AG08396 (cell line): Measurements from ENCODE around the gene CTU2.

Experiments
- DNase-seq: peaks from one replicate; pipeline ENCODE4 v3.0.0; 2012; ENCODE audit warnings: low spot score, mixed read lengths

CTU2 gene

DNA sequence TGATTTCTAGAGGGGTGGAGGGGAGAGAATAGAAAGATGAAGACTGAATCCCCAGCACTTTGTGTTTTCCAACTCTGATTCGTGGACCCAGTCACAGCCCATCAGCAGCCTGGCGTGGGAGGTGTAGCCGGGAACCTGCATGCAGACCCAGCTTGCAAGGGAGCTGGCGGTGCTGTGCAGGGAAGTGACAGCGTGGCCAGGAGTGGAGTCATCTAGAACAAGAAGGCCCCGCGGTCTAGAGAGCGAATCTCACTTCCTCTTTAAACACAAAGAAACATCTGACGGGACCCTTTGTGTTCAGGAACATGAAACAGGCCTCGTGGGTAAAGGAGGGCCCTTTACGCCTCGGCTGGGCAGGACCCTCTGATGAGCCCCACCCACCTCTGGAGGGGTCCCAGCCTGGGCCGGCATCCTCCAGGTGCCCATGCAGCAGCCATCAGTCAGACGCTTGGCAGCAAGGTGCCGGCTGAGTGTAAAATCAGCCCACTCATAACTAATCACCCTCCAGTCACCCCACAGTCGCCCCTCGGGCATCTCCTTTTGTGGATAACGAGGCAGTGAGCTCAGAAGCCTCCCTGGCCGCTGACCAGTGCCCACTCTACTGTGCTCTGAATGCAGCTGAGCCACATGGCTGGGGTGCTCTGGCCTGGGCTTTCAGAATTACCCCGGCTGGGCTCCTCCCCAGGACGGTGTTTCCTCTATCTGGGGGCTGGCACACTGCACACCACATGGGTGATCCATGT is 24.4 kb upstream of the CTU2 start:
- DNase-seq: no peak

DNA sequence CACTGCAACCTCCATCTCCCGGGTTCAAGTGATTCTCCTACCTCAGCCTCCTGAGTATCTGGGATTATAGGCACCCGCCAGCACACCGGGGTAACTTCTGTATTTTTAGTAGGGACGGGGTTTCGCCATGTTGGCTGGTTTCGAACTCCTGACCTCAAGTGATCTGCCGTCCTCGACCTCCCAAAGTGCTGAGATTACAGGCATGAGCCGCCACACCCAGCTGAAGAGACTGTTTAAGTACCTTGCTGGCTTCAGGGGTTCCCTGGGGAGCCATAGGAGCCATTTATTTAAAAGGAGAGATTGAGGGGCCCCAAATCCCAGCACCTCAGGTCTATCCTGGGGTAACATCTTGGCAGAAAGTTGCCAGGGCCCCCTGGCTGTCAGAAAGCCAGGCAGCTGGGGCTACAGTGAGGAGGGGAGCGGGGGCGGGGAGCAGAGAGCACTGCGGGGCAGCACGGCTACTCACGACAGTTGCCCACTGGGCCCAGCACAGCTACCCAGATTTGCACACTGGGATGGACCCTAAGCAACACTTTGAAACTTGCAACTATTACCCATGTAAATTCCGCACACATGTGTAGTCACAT is 21.6 kb upstream of the CTU2 start:
- no peak for DNase-seq

DNA sequence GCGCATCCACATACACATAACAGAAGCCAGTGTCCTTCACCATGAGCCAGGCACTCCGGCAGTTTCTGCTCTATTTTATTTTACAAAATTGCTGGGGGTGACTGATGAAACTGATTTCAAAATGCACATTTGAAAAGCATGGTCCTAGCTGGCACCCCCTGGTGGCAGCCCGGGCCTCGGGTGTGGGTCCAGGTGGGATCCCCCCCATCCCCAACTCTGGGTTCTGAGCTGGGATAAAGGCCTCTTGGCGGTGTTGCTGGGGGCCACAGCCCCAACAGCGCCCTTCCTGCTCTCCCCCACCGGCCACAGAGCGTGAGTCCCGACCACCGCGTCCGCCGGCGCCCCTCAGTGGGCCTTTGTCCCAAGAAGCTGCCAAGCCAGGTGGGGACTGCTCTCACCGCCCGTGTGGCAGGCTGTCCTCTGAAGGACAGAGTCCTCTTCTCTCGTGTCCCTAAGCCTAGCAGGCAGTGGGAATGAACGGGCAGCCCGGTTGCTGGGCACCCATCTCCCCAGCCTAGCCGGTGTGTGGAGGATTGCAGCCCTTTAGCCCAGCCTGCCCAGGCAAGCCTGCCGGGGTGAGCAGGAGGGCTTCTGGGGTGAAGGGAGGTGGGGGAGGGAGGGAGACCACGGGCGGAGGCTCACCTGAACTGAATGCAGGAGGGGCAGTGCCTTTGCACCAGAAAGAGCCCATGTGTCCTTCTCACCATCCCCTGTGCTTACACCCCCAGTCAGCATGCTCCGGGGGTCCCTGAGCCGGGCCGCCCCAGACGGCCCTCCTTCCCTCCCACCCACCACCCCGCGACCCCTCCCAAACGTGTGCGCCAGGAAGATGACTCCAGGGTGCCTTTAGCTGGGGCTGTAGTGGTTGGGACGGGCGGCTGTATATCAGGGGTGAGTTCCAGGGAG is 20.9 kb upstream of the CTU2 start:
- DNase-seq: peak; percentile 89

DNA sequence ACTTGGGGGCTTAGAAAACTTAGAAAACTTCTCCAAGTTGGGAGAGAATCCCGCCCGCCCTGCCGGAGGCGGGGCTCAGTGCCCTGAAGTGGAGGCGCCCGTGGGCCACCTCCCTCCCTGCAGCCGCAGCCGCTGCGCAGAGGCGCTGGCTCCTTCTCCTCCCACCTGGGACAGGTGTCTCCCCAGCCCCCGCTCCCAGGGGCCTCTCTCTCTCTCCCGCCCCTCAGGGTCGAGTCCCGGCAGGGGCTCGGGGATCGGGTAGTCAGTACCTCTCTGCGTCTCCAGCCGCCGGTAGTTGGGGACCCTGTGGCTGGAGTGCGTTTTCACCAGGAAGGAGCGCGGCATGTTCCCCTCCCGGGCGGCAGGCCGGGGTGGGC is 20.3 kb upstream of the CTU2 start:
- DNase-seq: peak; percentile 61

GRCh38 chr16:88686439-88687253 is 19.7 kb upstream of the CTU2 start, which contains the start of gene SNAI3:
TSS of gene SNAI3 (minus strand) at chr16:88686507. CDS start at chr16:88686406, 101 bp downstream.
- peak; percentile 87 for DNase-seq

DNA sequence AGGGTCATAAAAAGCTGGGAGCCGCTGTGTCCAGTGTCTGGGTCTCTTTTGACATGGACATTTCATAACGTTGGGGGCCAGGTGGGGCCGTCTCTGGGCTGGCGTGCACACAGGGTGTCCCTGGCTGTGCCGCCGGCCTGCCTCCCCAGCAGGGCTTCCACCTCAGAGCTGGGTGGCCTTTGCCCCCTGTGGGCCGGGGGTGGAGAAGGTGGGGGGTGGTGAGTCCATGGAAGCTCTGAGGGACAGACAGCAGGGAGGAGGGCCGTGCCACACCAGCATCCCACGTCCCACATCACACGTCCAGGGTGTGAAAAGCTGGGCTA is 19.1 kb upstream of the CTU2 start:
- DNase-seq: no peak

DNA sequence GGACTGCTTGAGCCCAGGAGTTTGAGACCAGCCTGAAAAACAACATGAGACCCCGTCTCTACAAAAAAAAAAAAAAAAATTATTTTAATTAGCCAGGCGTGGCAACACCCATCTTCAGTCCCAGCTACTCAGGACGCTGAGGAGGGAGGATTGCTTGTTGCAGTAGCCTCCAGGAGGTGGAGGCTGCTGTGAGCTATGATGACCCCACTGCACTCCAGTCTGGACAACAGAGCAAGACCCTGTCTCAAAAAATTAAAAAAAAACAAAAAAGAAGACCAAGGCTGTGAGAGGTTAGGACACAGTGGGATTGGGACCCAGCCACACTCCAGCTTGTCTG is 18.7 kb upstream of the CTU2 start:
- DNase-seq: no peak

DNA sequence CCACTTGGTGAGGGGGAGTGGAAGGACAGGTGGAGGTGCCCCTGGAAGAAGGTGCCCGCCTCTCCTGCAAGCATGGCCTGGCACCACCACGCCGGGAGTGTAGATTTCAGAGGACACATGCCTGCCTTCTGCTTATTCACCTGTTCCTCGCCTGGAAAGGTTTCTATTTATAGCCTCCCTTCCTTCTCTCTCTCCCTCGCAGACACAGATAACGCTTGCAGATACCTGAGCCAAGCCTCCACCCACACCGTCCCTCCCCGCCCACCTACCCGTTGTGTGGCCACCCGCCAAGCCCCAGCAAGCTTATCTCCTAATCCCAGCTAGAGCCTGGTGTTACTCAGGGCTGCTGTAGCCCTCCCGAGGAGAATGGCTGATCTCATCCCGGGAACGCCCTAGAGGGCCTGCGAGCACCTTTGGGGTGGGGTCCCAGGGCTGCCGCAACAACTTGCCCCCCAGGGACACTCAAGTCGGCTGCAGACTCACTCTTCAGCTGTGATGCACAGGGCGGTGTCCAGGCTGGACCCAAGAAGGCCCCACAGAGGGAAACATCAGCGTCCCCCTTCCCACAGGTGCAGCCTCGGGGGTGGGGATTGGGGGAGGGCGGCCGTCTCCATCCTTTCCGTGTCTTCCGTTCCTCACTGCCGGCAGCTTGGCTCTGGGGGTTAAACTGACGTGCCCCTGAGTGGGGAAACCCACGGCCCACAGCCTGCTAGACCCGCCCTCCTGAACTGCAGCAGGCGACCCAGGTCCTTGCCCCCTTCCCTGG is 18.1 kb upstream of the CTU2 start:
- no peak for DNase-seq

DNA sequence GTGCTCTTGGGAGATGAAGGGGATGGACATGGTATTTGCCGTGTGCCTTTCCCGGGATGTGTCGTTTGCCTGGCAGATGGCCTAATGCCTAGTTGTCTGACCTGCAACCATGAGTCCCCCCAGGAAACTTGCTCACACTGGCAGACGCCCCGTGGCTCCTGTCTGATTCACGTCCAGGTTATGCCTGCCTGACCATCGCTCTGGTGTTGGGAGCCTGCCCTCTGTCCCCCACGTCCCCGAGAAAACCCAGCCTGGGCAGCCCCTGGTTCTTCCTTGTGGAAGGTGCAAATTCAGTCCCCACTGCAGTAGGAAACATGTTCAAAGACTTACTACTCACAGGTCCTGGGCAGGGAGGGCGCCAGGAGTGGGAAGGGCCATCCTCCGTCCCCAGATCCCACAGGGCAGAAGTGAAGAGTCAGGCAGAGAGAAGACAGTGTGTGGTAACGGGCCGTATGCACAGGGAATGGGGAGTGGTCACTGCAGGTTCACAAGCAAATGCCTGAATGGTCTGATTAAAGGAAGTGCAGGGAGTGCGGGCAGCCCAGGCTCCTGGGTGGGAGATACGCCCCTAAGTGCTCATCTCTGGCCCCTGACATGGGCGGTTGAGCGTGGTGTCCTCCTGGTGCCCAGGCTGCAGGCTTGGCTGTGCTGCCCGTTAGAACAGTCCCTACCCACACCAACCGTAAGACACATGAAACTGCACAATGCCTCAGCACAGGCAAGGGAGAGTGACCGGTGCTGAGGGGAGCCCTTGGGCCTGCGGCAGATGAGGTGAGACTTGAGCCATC is 15.8 kb upstream of the CTU2 start:
- no peak for DNase-seq

GRCh38 chr16:88691129-88691813 is 15.0 kb upstream of the CTU2 start:
- DNase-seq: no peak

- no peak for DNase-seq
Measured at GRCh38 chr16:88691924-88692560, 14.3 kb upstream of the CTU2 start.

GRCh38 chr16:88692861-88693260 is 13.4 kb upstream of the CTU2 start:
- DNase-seq: no peak

DNA sequence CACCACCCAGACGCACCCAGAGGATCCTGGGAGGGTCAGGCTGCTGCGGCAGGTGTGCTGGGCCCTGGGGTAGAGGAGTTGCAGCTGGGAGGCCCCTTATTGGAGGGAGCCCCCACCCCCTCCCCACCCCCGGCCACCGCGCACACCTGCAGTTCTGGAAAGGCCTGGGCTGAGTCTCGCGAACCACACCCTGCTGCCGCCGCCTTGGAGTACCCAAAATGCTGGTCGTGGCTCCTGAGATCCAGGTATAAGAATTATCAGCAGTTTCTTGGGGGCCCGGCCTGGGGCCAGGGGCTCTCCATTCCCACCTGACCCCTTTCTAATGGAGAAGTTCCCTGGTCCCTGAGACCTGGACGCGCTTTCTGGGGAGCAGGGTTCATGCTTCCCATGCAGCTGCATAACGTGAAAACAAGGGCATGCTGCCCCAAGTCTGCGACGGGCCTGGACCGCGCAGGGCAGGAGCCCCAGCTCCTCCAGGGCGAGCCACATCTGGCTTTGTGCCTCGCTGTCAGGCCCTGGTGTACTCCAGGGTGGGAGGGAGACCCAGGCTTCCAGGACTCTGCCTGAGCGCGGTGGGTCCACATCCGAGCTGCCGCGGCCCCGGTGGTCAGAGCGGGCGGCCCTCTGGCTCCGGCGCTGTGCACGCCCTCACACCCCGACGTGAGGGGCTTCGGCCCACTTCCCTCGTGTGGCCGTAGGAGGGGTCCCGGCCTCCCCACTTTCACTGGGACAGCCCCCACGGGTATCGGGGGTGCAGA is 12.7 kb upstream of the CTU2 start:
- DNase-seq: no peak

- no peak for DNase-seq
Measured at GRCh38 chr16:88694221-88695087, 11.8 kb upstream of the CTU2 start.

DNA sequence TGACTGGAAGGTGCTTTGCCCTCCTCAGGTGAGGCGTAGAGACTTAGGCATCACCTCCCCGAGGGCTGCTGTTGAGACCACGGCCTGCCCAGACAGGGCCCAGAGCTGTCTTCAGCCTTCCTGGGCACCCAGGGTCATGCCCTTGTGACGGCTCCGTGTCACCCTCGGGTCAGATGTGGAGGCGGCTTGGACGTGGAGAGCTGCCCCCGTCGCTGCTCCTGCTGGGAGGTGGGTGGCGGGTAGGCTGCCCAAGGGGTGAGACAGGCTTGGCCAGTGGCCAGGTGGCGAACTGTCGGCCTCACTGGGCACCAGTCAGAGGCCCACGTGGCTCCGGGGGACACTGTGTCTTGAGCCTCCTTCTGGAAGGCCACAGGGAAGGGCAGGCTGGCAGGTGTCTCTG is 11.1 kb upstream of the CTU2 start:
- DNase-seq: no peak

- no peak for DNase-seq
Measured at GRCh38 chr16:88695753-88696152, 10.6 kb upstream of the CTU2 start.

- no peak for DNase-seq
Measured at GRCh38 chr16:88696441-88696840, 9.9 kb upstream of the CTU2 start.
